Measurements from ENCODE around the gene SOCS4. TPM values are rescaled to one million over a fixed set of nuclear protein-coding genes. Genes with fewer than 3 reads are reported as not detected.

Gene SOCS4
- total and polyA plus RNA-seq, 10 donors = 6.4 to 26.3 (median 22.0) TPM

- 94 to 96% (median 95%) methylated on average over 4 of the region's 4 CpGs for WGBS, 5 donors
- H3K4me1 ChIP-seq = no peaks in the 10 kb centered on the region
Measured at GRCh38 chr14:54985156-54985555, 41.9 kb upstream of the SOCS4 start.

GRCh38 chr14:55000381-55000780, 26.7 kb upstream of the SOCS4 start:
- peaks cover 0 to 6% (median 0%) of the 10 kb centered on the region in 6 donors for H3K4me1 ChIP-seq
- no peak overlapping the region for H3K4me3 ChIP-seq
- 35 to 70% (median 51%) methylated on average over 3 of the region's 3 CpGs for WGBS, 5 donors
- TF ChIP-seq CTCF (IDR thresholded peaks at IDR 0.05 in 8 of 11, conservative IDR thresholded peaks at IDR 0.05 in 3 of 11) = no peak
- no peak for TF ChIP-seq POLR2AphosphoS5 (IDR thresholded peaks at IDR 0.05)
- TF ChIP-seq POLR2A (IDR thresholded peaks at IDR 0.05) = no peak
- no peaks in the 10 kb centered on the region for H3K9me3 ChIP-seq
- peaks cover 0 to 31% (median 0%) of the 10 kb centered on the region in 6 donors for H3K36me3 ChIP-seq
- intact Hi-C loops (cut with DNase I; ENCODE audit: low total_unique reads) = no loop called here
- no peak overlapping the region for H3K27ac ChIP-seq
- no peaks in the 10 kb centered on the region for H3K27me3 ChIP-seq (replicated peaks in 1 of 7)
- DNase-seq = no peak

More at GRCh38 chr14:54985156-54985555, 41.9 kb upstream of the SOCS4 start:
- Histone ChIP-seq H3K4me3 (no peak overlapping the region), H3K36me3 (peaks cover 0 to 51% (median 0%) of the 10 kb centered on the region in 6 donors), H3K27ac (no peak overlapping the region), H3K9me3 (no peaks in the 10 kb centered on the region), H3K27me3 (replicated peaks in 1 of 7) (no peaks in the 10 kb centered on the region)
- intact Hi-C loops (cut with DNase I; ENCODE audit: low total_unique reads) = no loop called here
- DNase-seq = no peak
- TF ChIP-seq POLR2AphosphoS5 (IDR thresholded peaks at IDR 0.05) (no peak), POLR2A (IDR thresholded peaks at IDR 0.05) (no peak), CTCF (IDR thresholded peaks at IDR 0.05 in 8 of 11, conservative IDR thresholded peaks at IDR 0.05 in 3 of 11) (no peak)

GRCh38 chr14:55005071-55005470, 22.0 kb upstream of the SOCS4 start:
- WGBS, 5 donors = 53 to 61% (median 59%) methylated on average over 4 of the region's 4 CpGs
- intact Hi-C loops (cut with DNase I; ENCODE audit: low total_unique reads) = no loop called here
- no peak for TF ChIP-seq POLR2A (IDR thresholded peaks at IDR 0.05)
- no peak for TF ChIP-seq POLR2AphosphoS5 (IDR thresholded peaks at IDR 0.05)
- TF ChIP-seq CTCF (IDR thresholded peaks at IDR 0.05 in 8 of 11, conservative IDR thresholded peaks at IDR 0.05 in 3 of 11) = no peak

GRCh38 chr14:55015006-55015405, 12.0 kb upstream of the SOCS4 start:
- TF ChIP-seq POLR2A (IDR thresholded peaks at IDR 0.05) = no peak
- TF ChIP-seq CTCF (IDR thresholded peaks at IDR 0.05 in 8 of 11, conservative IDR thresholded peaks at IDR 0.05 in 3 of 11) = no peak
- no peak for TF ChIP-seq POLR2AphosphoS5 (IDR thresholded peaks at IDR 0.05)
- Histone ChIP-seq H3K4me1 (no peaks in the 10 kb centered on the region), H3K36me3 (peaks cover 0 to 15% (median 0%) of the 10 kb centered on the region in 6 donors), H3K27me3 (replicated peaks in 1 of 7) (no peaks in the 10 kb centered on the region), H3K4me3 (no peak overlapping the region), H3K27ac (no peak overlapping the region), H3K9me3 (no peaks in the 10 kb centered on the region)
- intact Hi-C loops (cut with DNase I; ENCODE audit: low total_unique reads) = no loop called here
- DNase-seq = no peak
- WGBS, 5 donors = 86 to 97% (median 94%) methylated on average over 2 of the region's 2 CpGs

More at GRCh38 chr14:55005071-55005470, 22.0 kb upstream of the SOCS4 start:
- no peaks in the 10 kb centered on the region for H3K9me3 ChIP-seq
- H3K27me3 ChIP-seq (replicated peaks in 1 of 7) = no peaks in the 10 kb centered on the region
- peaks cover 0 to 68% (median 2%) of the 10 kb centered on the region in 6 donors for H3K36me3 ChIP-seq
- peaks cover 0 to 3% (median 0%) of the 10 kb centered on the region in 6 donors for H3K4me1 ChIP-seq
- no peak overlapping the region for H3K4me3 ChIP-seq
- no peak for DNase-seq
- H3K27ac ChIP-seq = no peak overlapping the region
